ENCODE measurements around the gene NPY.

GRCh38 chr7:24241206-24241605, 42.8 kb upstream of the NPY start:
- no peak for TF ChIP-seq POLR2A (IDR thresholded peaks at IDR 0.05; ENCODE audit: control extremely low read depth in 1 of 2, low read depth in 2 of 2, low read length in 2 of 2)
- TF ChIP-seq SP1 (IDR thresholded peaks at IDR 0.05; ENCODE audit: low read depth, low read length): no peak
- TF ChIP-seq CHD2 (IDR thresholded peaks at IDR 0.05; ENCODE audit: low read length): no peak
- no peak for TF ChIP-seq CTCF (IDR thresholded peaks at IDR 0.05; ENCODE audit: control extremely low read depth in 1 of 3, insufficient read depth in 1 of 3, low read depth in 1 of 3, low read length in 3 of 3)
- no peak for TF ChIP-seq KDM1A (IDR thresholded peaks at IDR 0.05; ENCODE audit: borderline replicate concordance, low read length)

Data from H1 (cell line).